Heart right ventricle (tissue), 16 donors: ENCODE measurements around the gene GPR176. TPM values are rescaled to one million over a fixed set of nuclear protein-coding genes. Genes with fewer than 3 reads are reported as not detected.

Source experiments
- ATAC-seq, 8 donors: fragments of 200-7000 bp; cut with Tn5 transposase; one replicate each; pipeline ENCODE4 v1.9.1; 2020; ENCODE audit warnings: mild to moderate bottlenecking in 8 of 8, moderate library complexity in 8 of 8, moderate number of reproducible peaks in 1 of 8
- DNase-seq, 2 donors: peaks; one replicate each; pipeline ENCODE4 v3.0.0-alpha.2; 2020
- H3K27ac ChIP-seq, 10 donors: fragments of 200-600 bp; sonication (generic) in 2 of 10; one replicate each; pipeline versions ENCODE4 v1.5.0 to v1.8.0; 2020 to 2022; ENCODE audit warnings: mild to moderate bottlenecking in 3 of 10
- H3K27me3 ChIP-seq, 7 donors: fragments of 200-600 bp; one replicate each; pipeline ENCODE4 v1.8.0; 2021 to 2022; ENCODE audit warnings: mild to moderate bottlenecking in 2 of 7
- H3K36me3 ChIP-seq, 9 donors: fragments of 200-600 bp; sonication (generic) in 1 of 9; one replicate each; pipeline versions ENCODE4 v1.5.0 to v1.8.0; 2020 to 2022; ENCODE audit warnings: mild to moderate bottlenecking in 2 of 9
- H3K4me1 ChIP-seq, 9 donors: fragments of 200-600 bp; sonication (generic) in 1 of 9; one replicate each; pipeline versions ENCODE4 v1.5.0 to v1.8.0; 2020 to 2022; ENCODE audit warnings: mild to moderate bottlenecking in 4 of 9
- H3K4me3 ChIP-seq, 10 donors: fragments of 200-600 bp; sonication (generic) in 2 of 10; one replicate each; pipeline versions ENCODE4 v1.5.0 to v1.8.0; 2020 to 2022; ENCODE audit warnings: mild to moderate bottlenecking in 7 of 10, moderate library complexity in 2 of 10
- H3K9me3 ChIP-seq, 11 donors: fragments of 200-600 bp in 10 of 11; sonication (generic) in 2 of 11; one replicate each; pipeline versions ENCODE4 v1.5.0 to v1.8.0; 2013 to 2022; ENCODE audit warnings: mild to moderate bottlenecking in 2 of 11, control low read depth in 1 of 11, moderate library complexity in 1 of 11
- WGBS, 2 donors: extraction: QIAGEN DNeasy Blood & Tissue Kit; methylation state at CpG; one replicate each; pipeline ENCODE4 v1.1.7; 2013; ENCODE audit warnings: inconsistent platforms in 1 of 2; 5-methylcytosine and 5-hydroxymethylcytosine counted together
- intact Hi-C, 10 donors: fragments of 100-400 bp; cut with DNase I; formaldehyde crosslinking; loops; one replicate each; pipeline versions ENCODE4 v1.11.1 to v1.14.2; 2022
- polyA plus RNA-seq, 2 donors: library from polyadenylated mRNA; stranded (reverse); fragments of 200-250 nt; gene quantifications; one replicate each; pipeline ENCODE4 v1.2.3, GENCODE V29; 2013
- total RNA-seq, 10 donors: library from RNA; stranded (reverse); fragmentation: NEBNext Ultra II Directional in 3 of 10; extraction: Animal tissue kit (Norgen Biotek cat#: 25700) in 3 of 10; gene quantifications; one replicate each; pipeline versions ENCODE4 v1.2.1 to v1.2.4, GENCODE V29; 2021 to 2023
- TF ChIP-seq, protein P1 (sequence below), 9 donors: fragments of 200-600 bp; sonication (generic) in 2 of 9; IDR thresholded peaks; one replicate each; pipeline versions ENCODE4 v1.5.0 to v1.8.0; 2021 to 2022; ENCODE audit warnings: antibody characterized with exemption in 9 of 9, mild to moderate bottlenecking in 5 of 9, moderate library complexity in 1 of 9
- donor health status: Arrhythmogenic right ventricular cardiomyopathy.
- donor health status: ischemic (EF 13 %, LVEDD 7.1; RV severe dilation, severe dysfunction).
- donor health status: healthy with polysubstance abuse.
- donor health status: DM: no; HTN: yes; CAD: no.
- donor health status: DM: no; HTN: no; CAD: no.
- donor health status: ischemic (EF 25% LVEDD 6.9; RV normal size, moderate dysfunction).
- donor health status: ischemic (EF 25% LVEDD 5.7; RV mildly dilated, moderate dysfunction).
- donor health status: healthy.
- donor health status: DM: yes; HTN: yes; CAD: no.
- donor health status: Ischemic cardiomyopathy.
- donor health status: ischemic (EF 35%, LVEDD 5.7; RV mildly dilated, moderate dysfunction).
- donor health status: nonischemic (EF 11% LVEDD 7.7; RV severe dilation, severe dysfunction).
- donor health status: DM: yes; HTN: yes; CAD: no.
- donor health status: PGD.
- donor health status: ischemic (EF 29% LVEDD 5.4; RV normal size, mild dysfunction).
- donor health status: nonischemic (EF 23%, LVEDD 6.1; RV moderate dilation, normal function).

The GPR176 gene
- total and polyA plus RNA-seq, 12 donors, result 0.87 to 3.1 (median 1.6) TPM

- Histone ChIP-seq H3K27me3 (no peaks in the 10 kb centered on the region), H3K4me3 (no peak overlapping the region), H3K4me1 (peaks cover 0 to 3% (median 0%) of the 10 kb centered on the region in 9 donors), H3K9me3 (no peaks in the 10 kb centered on the region), H3K27ac (no peak overlapping the region), H3K36me3 (no peaks in the 10 kb centered on the region)
- WGBS, 2 donors, result 88 to 93% methylated on average over 5 of the region's 5 CpGs
- ATAC-seq, result no peak
- intact Hi-C loops, result no loop called here
- TF ChIP-seq, protein P1, sequence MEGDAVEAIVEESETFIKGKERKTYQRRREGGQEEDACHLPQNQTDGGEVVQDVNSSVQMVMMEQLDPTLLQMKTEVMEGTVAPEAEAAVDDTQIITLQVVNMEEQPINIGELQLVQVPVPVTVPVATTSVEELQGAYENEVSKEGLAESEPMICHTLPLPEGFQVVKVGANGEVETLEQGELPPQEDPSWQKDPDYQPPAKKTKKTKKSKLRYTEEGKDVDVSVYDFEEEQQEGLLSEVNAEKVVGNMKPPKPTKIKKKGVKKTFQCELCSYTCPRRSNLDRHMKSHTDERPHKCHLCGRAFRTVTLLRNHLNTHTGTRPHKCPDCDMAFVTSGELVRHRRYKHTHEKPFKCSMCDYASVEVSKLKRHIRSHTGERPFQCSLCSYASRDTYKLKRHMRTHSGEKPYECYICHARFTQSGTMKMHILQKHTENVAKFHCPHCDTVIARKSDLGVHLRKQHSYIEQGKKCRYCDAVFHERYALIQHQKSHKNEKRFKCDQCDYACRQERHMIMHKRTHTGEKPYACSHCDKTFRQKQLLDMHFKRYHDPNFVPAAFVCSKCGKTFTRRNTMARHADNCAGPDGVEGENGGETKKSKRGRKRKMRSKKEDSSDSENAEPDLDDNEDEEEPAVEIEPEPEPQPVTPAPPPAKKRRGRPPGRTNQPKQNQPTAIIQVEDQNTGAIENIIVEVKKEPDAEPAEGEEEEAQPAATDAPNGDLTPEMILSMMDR (IDR thresholded peaks at IDR 0.05), result no peak
- DNase-seq, result no peak
These were observed 6.5 kb upstream of the GPR176 start for GRCh38 chr15:39926526-39926925.

DNA sequence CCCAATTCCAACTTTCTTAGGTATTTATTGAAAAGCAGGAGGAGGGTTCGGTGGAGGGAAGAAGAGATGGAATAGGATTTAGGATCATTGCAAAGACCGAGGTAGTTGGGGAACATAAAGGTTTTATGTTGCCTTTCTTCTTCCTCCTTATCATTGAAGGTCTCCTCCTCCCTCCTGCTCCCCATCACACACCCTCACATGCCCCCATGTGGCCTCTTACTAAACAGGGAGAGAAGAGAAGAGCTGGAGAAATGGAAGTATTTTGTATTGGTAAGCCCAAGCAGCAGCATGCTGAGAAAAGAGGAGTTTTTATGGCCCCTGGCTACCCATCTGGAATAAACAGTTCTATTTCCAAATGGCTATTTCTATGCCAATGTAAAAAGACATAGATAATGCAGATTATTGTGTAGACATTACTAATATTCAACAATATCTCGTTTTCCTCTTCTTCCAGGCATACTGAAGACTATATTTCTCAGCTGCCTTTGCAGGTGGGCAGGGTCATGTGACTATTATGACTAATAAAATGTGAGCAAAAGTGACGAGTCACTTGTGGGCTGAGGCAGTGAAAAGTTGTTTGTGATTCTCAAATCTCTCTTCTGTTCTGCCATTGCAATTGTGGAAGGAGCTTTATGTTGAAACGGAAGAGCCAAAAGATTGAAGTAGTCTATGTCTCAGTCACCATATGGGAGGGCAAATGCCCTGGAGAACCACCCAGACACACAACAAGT is 5.2 kb upstream of the GPR176 start:
- Histone ChIP-seq H3K27me3 (peaks cover 0 to 4% (median 1%) of the 10 kb centered on the region in 7 donors), H3K9me3 (no peaks in the 10 kb centered on the region), H3K27ac (no peak overlapping the region), H3K4me3 (no peak overlapping the region), H3K36me3 (no peaks in the 10 kb centered on the region), H3K4me1 (peaks cover 0 to 10% (median 8%) of the 10 kb centered on the region in 9 donors)
- intact Hi-C loops, result no loop called here
- DNase-seq (no peak), ATAC-seq (no peak)
- TF ChIP-seq, protein P1 (IDR thresholded peaks at IDR 0.05), result no peak
- WGBS, 2 donors, result 85 to 88% methylated on average over 5 of the region's 5 CpGs

- peaks cover 0 to 12% (median 10%) of the 10 kb centered on the region in 7 donors for H3K27me3 ChIP-seq
- H3K36me3 ChIP-seq, result no peaks in the 10 kb centered on the region
- ATAC-seq, result no peak
- H3K9me3 ChIP-seq, result no peaks in the 10 kb centered on the region
- intact Hi-C loops, result loop anchor here in 1 of 10 donors (5.0 kb wide), 1 partner anchor 137 kb away; no protein-coding TSS in a partner anchor
- no peak overlapping the region for H3K4me3 ChIP-seq
- no peak overlapping the region for H3K27ac ChIP-seq
- TF ChIP-seq, protein P1 (IDR thresholded peaks at IDR 0.05), result no peak
- 70 to 76% methylated on average over 3 of the region's 3 CpGs for whole genome bisulfite sequencing, 2 donors
- peaks cover 0 to 18% (median 17%) of the 10 kb centered on the region in 9 donors for H3K4me1 ChIP-seq
- no peak for DNase-seq
These were observed 4.4 kb upstream of the GPR176 start for GRCh38 chr15:39924437-39924836.

DNA sequence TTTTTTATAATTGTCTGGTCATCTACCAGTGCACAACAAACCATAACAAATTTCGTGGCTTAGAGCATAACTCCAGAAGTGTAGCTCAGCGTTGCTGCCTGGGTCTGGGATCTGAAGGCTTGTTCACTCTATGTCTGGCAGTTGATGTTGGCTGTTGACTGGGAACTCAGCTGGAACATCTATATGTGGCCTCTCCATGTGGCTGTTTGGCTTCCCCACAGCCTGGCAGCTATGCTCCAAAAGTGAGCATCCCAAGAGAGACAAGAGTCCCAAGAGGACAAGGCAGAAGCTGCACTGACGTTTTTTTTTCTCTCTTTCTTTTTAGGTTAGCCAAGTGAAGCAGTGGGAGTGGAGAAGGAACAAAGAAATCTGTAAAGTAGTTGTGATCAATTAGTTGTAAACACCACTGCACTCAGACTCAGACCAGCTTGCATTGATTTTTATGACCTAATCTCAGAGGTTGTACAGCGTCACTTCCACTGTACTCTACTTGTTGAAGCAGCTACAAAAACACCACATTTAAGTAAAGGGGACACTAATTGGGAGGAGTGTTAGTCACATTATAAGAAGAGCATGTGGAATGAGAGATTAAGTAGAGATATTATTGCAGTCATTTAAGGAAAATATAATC is 2.5 kb upstream of the GPR176 start:
- peaks cover 0 to 30% (median 19%) of the 10 kb centered on the region in 9 donors for H3K4me1 ChIP-seq
- no peak overlapping the region for H3K4me3 ChIP-seq
- ATAC-seq, result peak in 1 of 8 donors; percentile 28
- H3K36me3 ChIP-seq, result no peaks in the 10 kb centered on the region
- H3K9me3 ChIP-seq, result no peaks in the 10 kb centered on the region
- TF ChIP-seq, protein P1 (IDR thresholded peaks at IDR 0.05), result no peak
- intact Hi-C loops, result loop anchor here in 1 of 10 donors (5.0 kb wide), 1 partner anchor 135 kb away; no protein-coding TSS in a partner anchor
- 65 to 68% methylated on average over 4 of the region's 4 CpGs for WGBS, 2 donors
- no peak overlapping the region for H3K27ac ChIP-seq
- no peak for DNase-seq
- peaks cover 0 to 31% (median 26%) of the 10 kb centered on the region in 7 donors for H3K27me3 ChIP-seq
